ENCODE measurements around the gene HID1. TPM values are rescaled to one million over a fixed set of nuclear protein-coding genes. Genes with fewer than 3 reads are reported as not detected.

The HID1 gene
- total and polyA plus RNA-seq, 5 donors from 2014 or later = 1.4 to 5.6 (median 2.7) TPM

DNA sequence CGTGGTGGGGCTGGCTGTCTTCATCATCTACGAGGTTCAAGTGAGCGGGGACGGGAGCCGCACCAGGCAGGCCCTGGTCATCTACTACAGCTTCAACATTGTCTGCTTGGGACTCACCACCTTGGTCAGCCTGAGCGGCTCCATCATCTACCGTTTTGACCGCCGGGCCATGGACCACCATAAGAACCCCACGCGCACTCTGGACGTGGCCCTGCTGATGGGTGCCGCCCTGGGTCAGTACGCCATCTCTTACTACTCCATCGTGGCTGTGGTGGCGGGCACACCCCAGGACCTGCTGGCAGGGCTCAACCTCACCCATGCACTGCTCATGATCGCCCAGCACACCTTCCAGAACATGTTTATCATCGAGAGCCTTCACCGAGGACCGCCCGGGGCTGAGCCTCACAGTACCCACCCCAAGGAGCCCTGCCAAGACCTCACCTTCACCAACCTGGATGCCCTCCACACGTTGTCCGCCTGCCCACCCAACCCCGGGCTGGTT lies 42.0 kb downstream of the HID1 start:
- Histone ChIP-seq H3K27ac (ENCODE audit: insufficient read depth, low read length, poor library complexity, severe bottlenecking) (no peak overlapping the region), H3K27me3 (ENCODE audit: control insufficient read depth, insufficient read depth, low read length) (peaks cover 6% of the 10 kb centered on the region), H3K36me3 (ENCODE audit: control insufficient read depth, insufficient read depth, low read length) (no peaks in the 10 kb centered on the region), H3K4me3 (ENCODE audit: low read depth, low read length) (no peak overlapping the region), H3K9me3 (ENCODE audit: control insufficient read depth in 2 of 2, low read length in 2 of 2) (no peaks in the 10 kb centered on the region), H3K4me1 (ENCODE audit: control insufficient read depth, insufficient read depth, low read length, poor library complexity, severe bottlenecking) (peaks cover under 1% of the 10 kb centered on the region)
- DNase-seq (no peak), ATAC-seq (ENCODE audit: low read depth in 2 of 2) (no peak)
- Mint-ChIP-seq H3K4me3 (no peak overlapping the region), H3K36me3 (no peaks in the 10 kb centered on the region), H3K4me1 (no peaks in the 10 kb centered on the region), H3K27me3 (peaks cover 83% of the 10 kb centered on the region), H3K27ac (peak overlapping the region in 1 of 3 donors; percentile 84), H3K9me3 (no peaks in the 10 kb centered on the region)

- H3K36me3 ChIP-seq (ENCODE audit: control insufficient read depth, insufficient read depth, low read length) = no peaks in the 10 kb centered on the region
- DNase-seq = no peak
- peaks cover 9% of the 10 kb centered on the region for H3K27me3 ChIP-seq (ENCODE audit: control insufficient read depth, insufficient read depth, low read length)
- peak overlapping the region in 1 of 4 donors; percentile 65 for H3K4me3 Mint-ChIP-seq
- H3K27ac Mint-ChIP-seq = peak overlapping the region in 1 of 3 donors; percentile 16
- peaks cover 8% of the 10 kb centered on the region for H3K4me1 ChIP-seq (ENCODE audit: control insufficient read depth, insufficient read depth, low read length, poor library complexity, severe bottlenecking)
- H3K9me3 ChIP-seq (ENCODE audit: control insufficient read depth in 2 of 2, low read length in 2 of 2) = no peaks in the 10 kb centered on the region
- H3K27ac ChIP-seq (ENCODE audit: insufficient read depth, low read length, poor library complexity, severe bottlenecking) = no peak overlapping the region
- H3K4me3 ChIP-seq (ENCODE audit: low read depth, low read length) = no peak overlapping the region
- no peaks in the 10 kb centered on the region for H3K9me3 Mint-ChIP-seq
- H3K4me1 Mint-ChIP-seq = peaks cover 0 to 10% (median 0%) of the 10 kb centered on the region in 4 donors
- no peaks in the 10 kb centered on the region for H3K36me3 Mint-ChIP-seq
- peaks cover 89% of the 10 kb centered on the region for H3K27me3 Mint-ChIP-seq
- ATAC-seq (ENCODE audit: low read depth in 2 of 2) = no peak
Measured at GRCh38 chr17:74928786-74929185, 43.8 kb downstream of the HID1 start.

- Mint-ChIP-seq H3K27me3 (peaks cover 84% of the 10 kb centered on the region), H3K27ac (peak overlapping the region in 1 of 3 donors; percentile 20), H3K4me3 (peak overlapping the region in 1 of 4 donors; percentile 68), H3K4me1 (peaks cover 0 to 22% (median 0%) of the 10 kb centered on the region in 4 donors), H3K36me3 (no peaks in the 10 kb centered on the region), H3K9me3 (peaks cover 0 to 1% (median 0%) of the 10 kb centered on the region in 7 donors)
- peaks cover 19% of the 10 kb centered on the region for H3K4me1 ChIP-seq (ENCODE audit: control insufficient read depth, insufficient read depth, low read length, poor library complexity, severe bottlenecking)
- H3K36me3 ChIP-seq (ENCODE audit: control insufficient read depth, insufficient read depth, low read length) = no peaks in the 10 kb centered on the region
- ATAC-seq (ENCODE audit: low read depth in 2 of 2) (no peak), DNase-seq (no peak)
- H3K27me3 ChIP-seq (ENCODE audit: control insufficient read depth, insufficient read depth, low read length) = peaks cover 9% of the 10 kb centered on the region
- no peak overlapping the region for H3K4me3 ChIP-seq (ENCODE audit: low read depth, low read length)
- H3K27ac ChIP-seq (ENCODE audit: insufficient read depth, low read length, poor library complexity, severe bottlenecking) = no peak overlapping the region
- no peaks in the 10 kb centered on the region for H3K9me3 ChIP-seq (ENCODE audit: control insufficient read depth in 2 of 2, low read length in 2 of 2)
Measured at GRCh38 chr17:74925242-74925641, 47.3 kb downstream of the HID1 start.

DNA sequence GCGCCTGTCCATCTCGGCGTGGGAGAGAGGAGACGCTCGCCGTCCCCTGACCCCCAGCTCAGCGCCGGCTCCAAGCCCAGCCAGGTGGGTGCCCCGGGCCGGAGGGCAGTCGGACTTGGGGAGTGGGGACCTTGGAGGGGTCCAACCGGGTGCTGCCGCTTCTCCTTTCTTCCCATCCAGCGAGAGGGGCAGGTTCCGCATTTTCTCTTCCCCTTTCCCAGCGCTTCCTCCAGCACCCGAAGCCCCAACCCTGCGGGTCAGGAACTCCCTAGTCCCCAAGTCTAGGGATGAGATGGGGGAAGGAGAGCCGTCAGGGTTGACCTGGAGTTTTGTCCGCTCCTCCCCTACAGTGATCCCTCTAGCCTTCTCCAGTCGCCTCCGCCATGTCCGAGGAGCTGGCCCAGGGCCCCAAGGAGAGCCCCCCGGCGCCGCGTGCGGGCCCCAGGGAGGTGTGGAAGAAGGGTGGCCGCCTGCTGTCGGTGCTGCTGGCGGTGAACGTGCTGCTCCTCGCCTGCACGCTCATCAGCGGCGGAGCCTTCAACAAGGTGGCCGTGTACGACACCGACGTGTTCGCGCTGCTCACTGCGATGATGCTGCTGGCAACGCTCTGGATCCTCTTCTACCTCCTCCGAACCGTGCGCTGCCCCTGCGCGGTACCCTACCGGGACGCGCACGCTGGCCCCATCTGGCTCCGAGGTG lies 48.2 kb downstream of the HID1 start, which contains the start of gene OTOP2:
OTOP2 (plus strand) TSS at position 24 of the 699 bp plus-strand sequence; CDS start at position 384, 360 bp downstream.
- Histone ChIP-seq H3K4me3 (ENCODE audit: low read depth, low read length) (no peak within 1 kb of the TSS), H3K27me3 (ENCODE audit: control insufficient read depth, insufficient read depth, low read length) (peaks cover 9% of the 10 kb centered on the region), H3K9me3 (ENCODE audit: control insufficient read depth in 2 of 2, low read length in 2 of 2) (no peaks in the 10 kb centered on the region), H3K36me3 (ENCODE audit: control insufficient read depth, insufficient read depth, low read length) (no peaks in the 10 kb centered on the region), H3K4me1 (ENCODE audit: control insufficient read depth, insufficient read depth, low read length, poor library complexity, severe bottlenecking) (peaks cover 19% of the 10 kb centered on the region), H3K27ac (ENCODE audit: insufficient read depth, low read length, poor library complexity, severe bottlenecking) (no peak within 1 kb of the TSS)
- peak in 1 of 3 donors; percentile 5 for DNase-seq
- Mint-ChIP-seq H3K9me3 (peaks cover 0 to 1% (median 0%) of the 10 kb centered on the region in 7 donors), H3K36me3 (no peaks in the 10 kb centered on the region), H3K4me1 (peaks cover 0 to 22% (median 0%) of the 10 kb centered on the region in 4 donors), H3K27me3 (peaks cover 79% of the 10 kb centered on the region), H3K27ac (peak within 1 kb of the TSS in 1 of 3 donors; percentile 38), H3K4me3 (peak within 1 kb of the TSS in 2 of 4 donors; percentile 44 to 63)
- peak in 1 of 2 donors; percentile 25 for ATAC-seq (ENCODE audit: low read depth in 2 of 2)

DNA sequence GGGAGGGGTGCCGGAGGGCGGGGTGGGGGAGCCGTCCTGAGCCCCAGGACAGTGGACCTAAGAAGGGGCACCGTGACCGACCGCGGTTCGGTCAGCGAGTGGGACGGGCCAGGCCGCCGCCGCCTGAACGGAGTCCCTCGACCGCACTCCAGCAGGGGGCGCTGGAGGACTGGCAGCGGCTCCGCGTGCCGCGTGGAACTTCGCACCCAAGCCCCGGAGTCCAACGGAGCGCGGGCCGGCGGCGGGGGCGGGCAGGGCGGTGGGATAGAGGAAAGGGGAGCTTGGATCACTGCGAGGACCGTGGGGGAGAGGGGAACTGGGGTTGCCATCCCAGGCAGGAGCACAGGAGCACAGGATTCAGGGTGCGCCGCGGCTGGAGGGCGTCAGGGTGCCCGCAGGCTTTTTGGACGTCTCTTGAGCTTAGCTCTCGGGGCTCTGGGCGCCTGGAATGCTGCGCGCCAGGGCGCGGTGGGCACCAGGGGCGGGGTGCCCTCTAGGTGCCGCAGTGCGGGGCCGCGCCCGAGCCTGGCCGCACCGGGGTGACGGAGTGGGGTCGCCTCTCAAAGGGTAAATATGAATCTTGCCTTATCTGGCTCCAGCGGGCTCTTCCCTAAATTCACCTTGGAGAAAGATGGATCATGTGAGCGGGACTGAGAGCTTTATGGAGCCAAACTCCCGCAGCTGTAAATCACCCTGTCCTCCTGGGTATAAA lies 48.9 kb downstream of the HID1 start:
- Mint-ChIP-seq H3K9me3 (peaks cover 0 to 1% (median 0%) of the 10 kb centered on the region in 7 donors), H3K27ac (no peak overlapping the region), H3K27me3 (peaks cover 73% of the 10 kb centered on the region), H3K4me3 (peak overlapping the region in 1 of 4 donors; percentile 63), H3K36me3 (no peaks in the 10 kb centered on the region), H3K4me1 (peaks cover 0 to 22% (median 0%) of the 10 kb centered on the region in 4 donors)
- no peaks in the 10 kb centered on the region for H3K9me3 ChIP-seq (ENCODE audit: control insufficient read depth in 2 of 2, low read length in 2 of 2)
- peaks cover 19% of the 10 kb centered on the region for H3K4me1 ChIP-seq (ENCODE audit: control insufficient read depth, insufficient read depth, low read length, poor library complexity, severe bottlenecking)
- H3K27ac ChIP-seq (ENCODE audit: insufficient read depth, low read length, poor library complexity, severe bottlenecking) = no peak overlapping the region
- peak; percentile 35 to 54 for ATAC-seq (ENCODE audit: low read depth in 2 of 2)
- no peak overlapping the region for H3K4me3 ChIP-seq (ENCODE audit: low read depth, low read length)
- DNase-seq = peak; percentile 51 to 63 (median 58)
- H3K27me3 ChIP-seq (ENCODE audit: control insufficient read depth, insufficient read depth, low read length) = peaks cover 9% of the 10 kb centered on the region
- H3K36me3 ChIP-seq (ENCODE audit: control insufficient read depth, insufficient read depth, low read length) = no peaks in the 10 kb centered on the region

DNA sequence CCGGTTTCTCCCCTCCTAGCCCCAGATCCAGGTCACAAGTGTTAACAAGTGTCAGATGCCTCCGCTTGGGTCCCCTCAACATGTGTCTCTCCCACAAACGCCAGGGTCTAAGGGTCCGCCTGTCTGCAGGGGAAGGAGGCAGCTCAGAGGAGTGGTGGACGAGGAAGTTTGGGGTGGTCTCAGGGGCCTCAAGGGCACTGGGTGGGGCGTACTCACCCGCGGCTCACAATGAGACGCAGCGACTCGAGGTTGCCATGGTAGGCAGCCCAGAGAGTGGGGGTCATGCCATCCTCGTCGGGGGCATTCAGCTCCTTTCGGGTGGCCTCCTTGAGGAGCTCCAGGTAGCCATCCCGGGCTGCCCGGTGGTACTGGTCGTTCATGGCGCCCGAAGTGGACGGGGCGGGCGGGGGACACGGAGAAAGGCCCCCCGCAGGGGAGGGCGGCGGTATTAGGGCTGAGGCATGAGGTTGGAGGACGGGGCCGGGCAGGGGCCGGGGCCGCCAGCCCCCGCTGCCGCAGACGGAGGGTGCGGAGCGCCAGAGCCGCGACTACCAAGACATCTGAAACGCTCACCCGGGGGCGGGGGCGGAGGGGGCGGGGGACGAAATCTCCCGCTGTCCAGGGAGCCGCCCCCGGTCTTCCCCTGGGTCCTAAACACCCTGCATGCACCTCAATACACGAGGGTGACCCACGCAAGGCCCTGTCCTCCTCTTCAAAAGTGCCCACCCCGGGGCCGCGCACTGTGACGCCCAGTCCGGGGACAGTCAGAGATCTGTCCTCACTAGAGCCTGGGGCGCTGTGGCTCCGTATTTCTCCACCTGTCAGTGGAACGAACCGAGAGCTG lies 49.6 kb downstream of the HID1 start, which contains the start of gene USH1G:
USH1G (minus strand) TSS at position 562 of the 844 bp plus-strand sequence; CDS start at position 380, 182 bp downstream.
- Mint-ChIP-seq H3K27me3 (peaks cover 68% of the 10 kb centered on the region), H3K9me3 (peaks cover 0 to 1% (median 0%) of the 10 kb centered on the region in 7 donors), H3K27ac (no peak within 1 kb of the TSS), H3K36me3 (no peaks in the 10 kb centered on the region), H3K4me1 (peaks cover 0 to 22% (median 0%) of the 10 kb centered on the region in 4 donors), H3K4me3 (peak within 1 kb of the TSS in 3 of 4 donors; percentile 54 to 67 (median 58))
- H3K4me1 ChIP-seq (ENCODE audit: control insufficient read depth, insufficient read depth, low read length, poor library complexity, severe bottlenecking) = peaks cover 19% of the 10 kb centered on the region
- H3K36me3 ChIP-seq (ENCODE audit: control insufficient read depth, insufficient read depth, low read length) = no peaks in the 10 kb centered on the region
- no peaks in the 10 kb centered on the region for H3K9me3 ChIP-seq (ENCODE audit: control insufficient read depth in 2 of 2, low read length in 2 of 2)
- peaks cover 9% of the 10 kb centered on the region for H3K27me3 ChIP-seq (ENCODE audit: control insufficient read depth, insufficient read depth, low read length)
- DNase-seq = no peak
- H3K4me3 ChIP-seq (ENCODE audit: low read depth, low read length) = no peak within 1 kb of the TSS
- ATAC-seq (ENCODE audit: low read depth in 2 of 2) = peak; percentile 22 to 26
- no peak within 1 kb of the TSS for H3K27ac ChIP-seq (ENCODE audit: insufficient read depth, low read length, poor library complexity, severe bottlenecking)

DNA sequence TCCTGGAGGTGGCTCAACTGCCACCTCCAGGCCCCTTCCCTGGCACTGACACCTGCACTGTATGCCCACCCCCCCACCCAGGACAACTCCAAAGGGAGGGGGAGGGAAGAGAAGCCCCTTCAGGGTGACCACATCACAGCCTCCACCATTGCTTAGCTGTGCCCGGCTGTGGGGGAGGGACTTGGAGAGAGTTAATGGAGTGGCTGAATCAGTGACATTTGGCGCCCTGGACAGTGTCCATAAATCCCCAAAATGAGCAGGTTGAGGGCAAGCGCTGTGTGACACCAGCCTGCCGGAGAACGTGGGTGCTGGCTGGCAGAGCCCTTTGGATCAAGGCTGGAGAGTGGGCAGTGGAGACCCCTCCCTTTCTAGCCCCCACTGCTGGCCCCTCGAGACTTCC lies 50.4 kb downstream of the HID1 start:
- DNase-seq (no peak), ATAC-seq (ENCODE audit: low read depth in 2 of 2) (no peak)
- H3K4me3 ChIP-seq (ENCODE audit: low read depth, low read length) = no peak overlapping the region
- peaks cover 9% of the 10 kb centered on the region for H3K27me3 ChIP-seq (ENCODE audit: control insufficient read depth, insufficient read depth, low read length)
- H3K36me3 Mint-ChIP-seq = no peaks in the 10 kb centered on the region
- no peak overlapping the region for H3K27ac Mint-ChIP-seq
- H3K27me3 Mint-ChIP-seq = peaks cover 64% of the 10 kb centered on the region
- no peak overlapping the region for H3K27ac ChIP-seq (ENCODE audit: insufficient read depth, low read length, poor library complexity, severe bottlenecking)
- H3K9me3 ChIP-seq (ENCODE audit: control insufficient read depth in 2 of 2, low read length in 2 of 2) = no peaks in the 10 kb centered on the region
- H3K4me1 Mint-ChIP-seq = peaks cover 0 to 22% (median 0%) of the 10 kb centered on the region in 4 donors
- H3K36me3 ChIP-seq (ENCODE audit: control insufficient read depth, insufficient read depth, low read length) = no peaks in the 10 kb centered on the region
- peak overlapping the region in 2 of 4 donors; percentile 54 to 67 for H3K4me3 Mint-ChIP-seq
- H3K4me1 ChIP-seq (ENCODE audit: control insufficient read depth, insufficient read depth, low read length, poor library complexity, severe bottlenecking) = peaks cover 19% of the 10 kb centered on the region
- peaks cover 0 to 1% (median 0%) of the 10 kb centered on the region in 7 donors for H3K9me3 Mint-ChIP-seq

Data from CD4-positive, CD25-positive, alpha-beta regulatory T cell (primary cell).